Measurements from ENCODE around the gene PDGFRB.

The PDGFRB gene

GRCh38 chr5:150143350-150144245, 12.0 kb downstream of the PDGFRB start:
- no peak for DNase-seq

- DNase-seq = no peak
Observed at GRCh38 chr5:150142959-150143349, 12.7 kb downstream of the PDGFRB start.

GRCh38 chr5:150142185-150142958, 13.3 kb downstream of the PDGFRB start:
- no peak for DNase-seq

GRCh38 chr5:150141544-150142184, 14.0 kb downstream of the PDGFRB start:
- no peak for DNase-seq

- DNase-seq = no peak
Observed at GRCh38 chr5:150140830-150141229, 14.8 kb downstream of the PDGFRB start.

GRCh38 chr5:150139334-150139733, 16.3 kb downstream of the PDGFRB start:
- DNase-seq = no peak

GRCh38 chr5:150138551-150139265, 16.9 kb downstream of the PDGFRB start:
- DNase-seq = no peak

- no peak for DNase-seq
Observed at GRCh38 chr5:150137997-150138396, 17.6 kb downstream of the PDGFRB start.

- no peak for DNase-seq
Observed at GRCh38 chr5:150137168-150137957, 18.3 kb downstream of the PDGFRB start.

GRCh38 chr5:150136305-150137167, 19.1 kb downstream of the PDGFRB start:
- DNase-seq = no peak

- no peak for DNase-seq
Observed at GRCh38 chr5:150135557-150136304, 19.9 kb downstream of the PDGFRB start.

- DNase-seq = no peak
Observed at GRCh38 chr5:150134198-150134588, 21.5 kb downstream of the PDGFRB start.

GRCh38 chr5:150133581-150134197, 22.0 kb downstream of the PDGFRB start:
- DNase-seq = no peak

- no peak for DNase-seq
Observed at GRCh38 chr5:150132740-150133139, 22.9 kb downstream of the PDGFRB start.

- peak in 1 of 2 experiments; percentile 13 for DNase-seq
Observed at GRCh38 chr5:150131978-150132694, 23.5 kb downstream of the PDGFRB start.

GRCh38 chr5:150131461-150131860, 24.2 kb downstream of the PDGFRB start:
- no peak for DNase-seq

GRCh38 chr5:150130493-150130922, 25.1 kb downstream of the PDGFRB start:
- no peak for DNase-seq

- DNase-seq = peak; percentile 66
Observed at GRCh38 chr5:150129813-150130492, 25.7 kb downstream of the PDGFRB start.
